Measurements from ENCODE around the gene SLF2.
"Not testable (repeated sequence)": the region's sequence is repeated elsewhere in the genome, so short reads cannot be mapped to it uniquely, and the experiment has no call there.

Gene SLF2

GRCh38 chr10:100972115-100972903, 59.5 kb downstream of the SLF2 start:
- H3K4me1 Mint-ChIP-seq = peaks cover 17% of the 10 kb centered on the region
- ATAC-seq (replicated peaks; ENCODE audit: extremely low read depth, poor library complexity, severe bottlenecking) (no peak), DNase-seq (ENCODE audit: low spot score in 2 of 2) (no peak)
- no peak overlapping the region for H3K4me3 Mint-ChIP-seq
- H3K9me3 Mint-ChIP-seq = no peaks in the 10 kb centered on the region
- no peaks in the 10 kb centered on the region for H3K36me3 Mint-ChIP-seq (ENCODE audit: insufficient read depth)
- H3K27ac Mint-ChIP-seq (ENCODE audit: low read depth) = no peak overlapping the region
- H3K27me3 Mint-ChIP-seq = no peaks in the 10 kb centered on the region

- no peaks in the 10 kb centered on the region for H3K36me3 Mint-ChIP-seq (ENCODE audit: insufficient read depth)
- no peaks in the 10 kb centered on the region for H3K9me3 Mint-ChIP-seq
- no peak overlapping the region for H3K27ac Mint-ChIP-seq (ENCODE audit: low read depth)
- no peaks in the 10 kb centered on the region for H3K27me3 Mint-ChIP-seq
- peaks cover 17% of the 10 kb centered on the region for H3K4me1 Mint-ChIP-seq
- DNase-seq (ENCODE audit: low spot score in 2 of 2) (no peak), ATAC-seq (replicated peaks; ENCODE audit: extremely low read depth, poor library complexity, severe bottlenecking) (no peak)
- no peak overlapping the region for H3K4me3 Mint-ChIP-seq
Measured at GRCh38 chr10:100972904-100973535, 60.3 kb downstream of the SLF2 start.

- H3K4me1 Mint-ChIP-seq; H3K4me3 Mint-ChIP-seq; DNase-seq (ENCODE audit: low spot score in 2 of 2); H3K36me3 Mint-ChIP-seq (ENCODE audit: insufficient read depth); H3K27me3 Mint-ChIP-seq; H3K9me3 Mint-ChIP-seq; H3K27ac Mint-ChIP-seq (ENCODE audit: low read depth); ATAC-seq (replicated peaks; ENCODE audit: extremely low read depth, poor library complexity, severe bottlenecking): not testable (repeated sequence)
Measured at GRCh38 chr10:100975397-100975796, 62.6 kb downstream of the SLF2 start.

DNA sequence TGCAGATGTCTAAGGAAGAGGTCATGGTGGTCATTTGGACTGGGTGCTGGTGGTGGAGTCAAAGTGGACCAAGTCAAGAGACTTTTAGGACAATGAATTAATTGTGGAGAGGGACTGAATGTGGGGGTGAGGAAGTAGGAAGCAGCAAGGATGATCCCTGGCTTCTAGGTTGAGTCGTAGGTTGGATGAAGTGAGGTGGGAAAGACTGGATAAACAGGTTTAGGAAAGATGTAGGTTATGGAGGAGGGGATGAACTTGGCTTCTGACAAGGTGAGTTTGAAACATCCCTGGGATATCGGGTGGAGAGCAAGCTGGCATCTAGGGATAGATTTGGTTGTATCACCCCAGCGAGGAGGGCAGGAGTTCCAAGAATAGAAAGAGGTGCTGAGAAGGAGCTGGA, 64.1 kb downstream of the SLF2 start:
- Mint-ChIP-seq H3K9me3 (no peaks in the 10 kb centered on the region), H3K27ac (ENCODE audit: low read depth) (no peak overlapping the region), H3K27me3 (no peaks in the 10 kb centered on the region), H3K4me1 (peaks cover under 1% of the 10 kb centered on the region), H3K4me3 (no peak overlapping the region), H3K36me3 (ENCODE audit: insufficient read depth) (peaks cover 6% of the 10 kb centered on the region)
- DNase-seq (ENCODE audit: low spot score in 2 of 2) = no peak
- ATAC-seq (replicated peaks; ENCODE audit: extremely low read depth, poor library complexity, severe bottlenecking) = no peak

DNA sequence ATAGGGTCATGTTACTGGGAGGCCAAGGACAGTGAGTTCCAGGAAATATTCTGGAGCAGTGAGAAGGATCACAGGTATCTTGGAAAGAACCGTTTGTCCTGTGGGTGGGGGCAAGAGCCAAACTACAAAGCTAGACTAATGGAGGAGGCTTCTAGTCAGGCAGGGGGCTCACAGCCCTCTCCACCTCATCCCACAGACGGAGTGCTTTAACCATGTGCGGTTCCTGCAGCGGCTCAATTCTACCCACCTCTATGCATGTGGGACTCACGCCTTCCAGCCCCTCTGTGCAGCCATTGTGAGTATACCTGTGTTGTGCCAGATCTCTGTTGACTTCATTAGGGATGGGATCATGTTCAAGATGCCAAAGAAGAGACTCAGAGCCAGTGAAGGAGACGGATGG, 64.7 kb downstream of the SLF2 start:
- Mint-ChIP-seq H3K27me3 (no peaks in the 10 kb centered on the region), H3K9me3 (no peaks in the 10 kb centered on the region), H3K27ac (ENCODE audit: low read depth) (no peak overlapping the region), H3K4me3 (no peak overlapping the region), H3K4me1 (peaks cover 5% of the 10 kb centered on the region), H3K36me3 (ENCODE audit: insufficient read depth) (peaks cover 9% of the 10 kb centered on the region)
- ATAC-seq (replicated peaks; ENCODE audit: extremely low read depth, poor library complexity, severe bottlenecking) = no peak
- DNase-seq (ENCODE audit: low spot score in 2 of 2) = no peak

- H3K9me3 Mint-ChIP-seq = no peaks in the 10 kb centered on the region
- no peak for DNase-seq (ENCODE audit: low spot score in 2 of 2)
- peaks cover 5% of the 10 kb centered on the region for H3K4me1 Mint-ChIP-seq
- no peaks in the 10 kb centered on the region for H3K27me3 Mint-ChIP-seq
- no peak overlapping the region for H3K4me3 Mint-ChIP-seq
- peaks cover 12% of the 10 kb centered on the region for H3K36me3 Mint-ChIP-seq (ENCODE audit: insufficient read depth)
- no peak overlapping the region for H3K27ac Mint-ChIP-seq (ENCODE audit: low read depth)
- ATAC-seq (replicated peaks; ENCODE audit: extremely low read depth, poor library complexity, severe bottlenecking) = no peak
Measured at GRCh38 chr10:100978121-100978900, 65.5 kb downstream of the SLF2 start.

DNA sequence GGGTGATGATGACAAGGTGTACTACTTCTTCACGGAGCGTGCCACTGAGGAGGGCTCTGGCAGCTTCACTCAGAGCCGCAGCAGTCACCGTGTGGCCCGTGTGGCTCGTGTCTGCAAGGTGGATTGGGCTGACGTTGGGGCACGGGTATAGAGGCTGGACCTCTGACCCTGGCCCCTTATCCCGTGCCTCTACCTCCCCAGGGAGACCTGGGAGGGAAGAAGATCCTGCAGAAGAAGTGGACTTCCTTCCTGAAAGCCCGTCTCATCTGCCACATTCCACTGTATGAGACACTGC, 66.1 kb downstream of the SLF2 start:
- Mint-ChIP-seq H3K27me3 (no peaks in the 10 kb centered on the region), H3K9me3 (no peaks in the 10 kb centered on the region), H3K4me3 (no peak overlapping the region), H3K36me3 (ENCODE audit: insufficient read depth) (peaks cover 12% of the 10 kb centered on the region), H3K27ac (ENCODE audit: low read depth) (no peak overlapping the region), H3K4me1 (peaks cover 5% of the 10 kb centered on the region)
- ATAC-seq (replicated peaks; ENCODE audit: extremely low read depth, poor library complexity, severe bottlenecking) (no peak), DNase-seq (ENCODE audit: low spot score in 2 of 2) (no peak)

GRCh38 chr10:100979791-100980272, 67.1 kb downstream of the SLF2 start:
- Mint-ChIP-seq H3K4me3 (no peak overlapping the region), H3K36me3 (ENCODE audit: insufficient read depth) (peaks cover 12% of the 10 kb centered on the region)
- no peak for ATAC-seq (replicated peaks; ENCODE audit: extremely low read depth, poor library complexity, severe bottlenecking)

DNA sequence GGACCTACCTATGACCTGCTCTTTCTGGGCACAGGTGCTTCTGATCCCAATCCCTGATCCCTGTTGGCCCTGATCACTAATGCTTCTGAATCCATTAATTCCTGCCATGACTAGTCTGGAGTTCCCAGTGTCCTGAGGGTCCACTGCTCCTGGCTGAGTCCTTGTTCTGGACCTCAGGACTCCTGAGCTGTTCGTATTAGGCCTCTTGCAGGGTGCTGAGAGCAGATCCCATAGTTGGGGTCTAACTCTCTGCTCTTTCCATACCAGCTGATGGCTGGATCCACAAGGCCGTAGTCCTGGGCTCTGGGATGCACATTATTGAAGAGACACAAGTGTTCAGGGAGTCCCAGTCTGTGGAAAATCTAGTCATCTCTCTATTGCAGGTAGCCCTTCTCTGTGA, 67.5 kb downstream of the SLF2 start:
- Mint-ChIP-seq H3K4me3 (no peak overlapping the region), H3K36me3 (ENCODE audit: insufficient read depth) (peaks cover 15% of the 10 kb centered on the region)

More at GRCh38 chr10:100979791-100980272, 67.1 kb downstream of the SLF2 start:
- Mint-ChIP-seq H3K27me3 (no peaks in the 10 kb centered on the region), H3K27ac (ENCODE audit: low read depth) (no peak overlapping the region), H3K4me1 (peaks cover 13% of the 10 kb centered on the region), H3K9me3 (no peaks in the 10 kb centered on the region)
- DNase-seq (ENCODE audit: low spot score in 2 of 2) = no peak

GRCh38 chr10:100980711-100981110, 67.9 kb downstream of the SLF2 start:
- Mint-ChIP-seq H3K4me3 (no peak overlapping the region), H3K27ac (ENCODE audit: low read depth) (no peak overlapping the region), H3K4me1 (peaks cover 19% of the 10 kb centered on the region), H3K9me3 (no peaks in the 10 kb centered on the region), H3K27me3 (no peaks in the 10 kb centered on the region), H3K36me3 (ENCODE audit: insufficient read depth) (peaks cover 15% of the 10 kb centered on the region)
- ATAC-seq (replicated peaks; ENCODE audit: extremely low read depth, poor library complexity, severe bottlenecking) = no peak
- DNase-seq (ENCODE audit: low spot score in 2 of 2) = no peak

More for the DNA sequence above, 67.5 kb downstream of the SLF2 start:
- Mint-ChIP-seq H3K27ac (ENCODE audit: low read depth) (no peak overlapping the region), H3K27me3 (no peaks in the 10 kb centered on the region), H3K4me1 (peaks cover 15% of the 10 kb centered on the region), H3K9me3 (no peaks in the 10 kb centered on the region)
- ATAC-seq (replicated peaks; ENCODE audit: extremely low read depth, poor library complexity, severe bottlenecking) = no peak
- no peak for DNase-seq (ENCODE audit: low spot score in 2 of 2)

DNA sequence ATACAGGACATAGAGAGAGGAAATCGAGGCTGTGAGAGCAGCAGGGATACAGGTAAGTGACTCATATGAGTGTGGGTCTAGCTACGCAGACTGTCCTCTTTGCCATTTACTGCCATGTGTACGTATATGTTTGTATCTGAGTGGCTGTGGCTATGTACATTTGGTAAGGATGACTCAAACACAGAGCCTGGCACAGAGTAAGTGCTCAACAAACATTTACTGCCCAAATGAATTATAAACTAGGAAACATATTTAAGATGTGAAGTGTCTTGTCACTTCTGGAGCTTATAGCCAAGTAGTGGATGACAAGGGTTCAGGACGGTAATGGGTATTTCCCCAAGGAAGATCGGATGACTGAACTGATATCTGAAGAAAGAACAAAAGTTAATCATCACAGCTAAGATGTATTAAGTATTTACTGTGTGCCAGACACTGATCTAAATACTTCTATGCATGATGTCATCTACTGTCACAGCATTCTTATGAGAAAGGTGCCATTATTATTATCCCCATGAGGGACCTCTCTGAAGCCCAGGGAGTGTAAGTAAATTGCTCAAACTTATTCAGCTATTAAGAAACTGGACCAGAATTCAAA, 68.5 kb downstream of the SLF2 start:
- no peaks in the 10 kb centered on the region for H3K9me3 Mint-ChIP-seq
- no peak for DNase-seq (ENCODE audit: low spot score in 2 of 2)
- ATAC-seq (replicated peaks; ENCODE audit: extremely low read depth, poor library complexity, severe bottlenecking) = no peak
- no peaks in the 10 kb centered on the region for H3K27me3 Mint-ChIP-seq
- peaks cover 15% of the 10 kb centered on the region for H3K36me3 Mint-ChIP-seq (ENCODE audit: insufficient read depth)
- H3K4me3 Mint-ChIP-seq = no peak overlapping the region
- peaks cover 22% of the 10 kb centered on the region for H3K4me1 Mint-ChIP-seq
- H3K27ac Mint-ChIP-seq (ENCODE audit: low read depth) = no peak overlapping the region

DNA sequence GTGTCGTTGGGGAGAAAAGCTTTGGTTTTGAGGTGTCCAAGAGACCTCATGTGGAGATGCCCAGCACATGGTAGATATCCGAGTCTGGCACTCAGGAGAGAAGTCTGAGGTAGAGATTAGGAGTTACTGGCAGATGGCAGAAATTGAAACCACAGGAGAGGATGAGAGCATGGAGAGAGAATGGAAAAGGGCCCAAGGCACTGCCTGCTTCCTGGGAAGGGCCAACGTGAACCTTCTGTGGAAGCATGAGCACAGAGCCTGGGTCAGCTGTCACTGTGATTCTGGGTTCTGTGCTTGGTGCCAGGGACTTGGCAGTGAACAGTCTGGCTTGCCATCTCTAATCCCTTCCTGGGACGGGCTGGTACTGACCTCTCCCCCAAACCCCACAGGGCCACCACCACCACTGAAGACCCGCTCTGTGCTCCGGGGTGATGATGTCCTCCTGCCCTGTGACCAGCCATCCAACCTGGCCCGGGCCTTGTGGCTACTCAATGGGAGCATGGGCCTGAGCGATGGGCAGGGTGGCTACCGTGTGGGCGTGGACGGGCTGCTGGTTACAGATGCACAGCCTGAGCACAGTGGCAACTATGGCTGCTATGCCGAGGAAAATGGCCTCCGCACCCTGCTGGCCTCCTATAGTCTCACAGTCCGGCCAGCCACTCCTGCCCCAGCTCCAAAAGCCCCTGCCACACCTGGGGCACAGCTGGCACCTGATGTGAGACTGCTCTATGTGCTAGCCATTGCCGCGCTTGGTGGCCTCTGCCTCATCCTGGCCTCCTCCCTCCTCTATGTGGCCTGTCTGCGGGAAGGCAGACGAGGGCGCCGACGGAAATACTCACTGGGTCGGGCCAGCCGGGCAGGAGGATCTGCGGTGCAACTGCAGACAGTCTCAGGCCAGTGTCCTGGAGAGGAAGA, 70.4 kb downstream of the SLF2 start:
- H3K36me3 Mint-ChIP-seq (ENCODE audit: insufficient read depth) = peaks cover 20% of the 10 kb centered on the region
- ATAC-seq (replicated peaks; ENCODE audit: extremely low read depth, poor library complexity, severe bottlenecking) (no peak), DNase-seq (ENCODE audit: low spot score in 2 of 2) (no peak)
- H3K27ac Mint-ChIP-seq (ENCODE audit: low read depth) = no peak overlapping the region
- no peak overlapping the region for H3K4me3 Mint-ChIP-seq
- H3K4me1 Mint-ChIP-seq = peaks cover 40% of the 10 kb centered on the region
- no peaks in the 10 kb centered on the region for H3K9me3 Mint-ChIP-seq
- H3K27me3 Mint-ChIP-seq = no peaks in the 10 kb centered on the region

All from central memory CD8-positive, alpha-beta T cell (primary cell).